GM21515 (cell line): ENCODE measurements around the gene MBIP.
"Not testable (repeated sequence)": the region's sequence is repeated elsewhere in the genome, so short reads cannot be mapped to it uniquely, and the experiment has no call there.

Experiments
- ATAC-seq: cut with Tn5 transposase; IDR thresholded peaks from one replicate; pipeline ENCODE4 v1.9.1; 2021; ENCODE audit not compliant: unreplicated experiment

MBIP gene

GRCh38 chr14:36320200-36320896, at the start of gene MBIP:
TSS of gene MBIP (minus strand) at chr14:36320637. CDS start at chr14:36320588, 49 bp downstream.
- peak; percentile 98 for ATAC-seq

- no peak for ATAC-seq
These were observed 47.7 kb upstream of the MBIP start for GRCh38 chr14:36367985-36368774.

- no peak for ATAC-seq
These were observed 45.3 kb upstream of the MBIP start for GRCh38 chr14:36365766-36366165.

GRCh38 chr14:36363704-36364103, 43.3 kb upstream of the MBIP start:
- ATAC-seq, result no peak

GRCh38 chr14:36362648-36363047, 42.2 kb upstream of the MBIP start:
- ATAC-seq, result no peak

- no peak for ATAC-seq
These were observed 40.9 kb upstream of the MBIP start for GRCh38 chr14:36361210-36361853.

GRCh38 chr14:36356862-36357261, 36.4 kb upstream of the MBIP start:
- no peak for ATAC-seq

GRCh38 chr14:36346052-36346451, 25.6 kb upstream of the MBIP start:
- no peak for ATAC-seq

GRCh38 chr14:36344211-36344610, 23.8 kb upstream of the MBIP start:
- no peak for ATAC-seq

GRCh38 chr14:36341811-36342210, 21.4 kb upstream of the MBIP start:
- ATAC-seq, result not testable (repeated sequence)

GRCh38 chr14:36340276-36340890, 19.9 kb upstream of the MBIP start:
- no peak for ATAC-seq

GRCh38 chr14:36339816-36340215, 19.4 kb upstream of the MBIP start:
- no peak for ATAC-seq

- no peak for ATAC-seq
These were observed 12.7 kb upstream of the MBIP start for GRCh38 chr14:36333119-36333518.

GRCh38 chr14:36327573-36327972, 7.1 kb upstream of the MBIP start:
- ATAC-seq, result not testable (repeated sequence)

- ATAC-seq, result no peak
These were observed 5.4 kb upstream of the MBIP start for GRCh38 chr14:36325853-36326252.

- no peak for ATAC-seq
These were observed 4.5 kb upstream of the MBIP start for GRCh38 chr14:36324897-36325296.

GRCh38 chr14:36320897-36321381, 502 bp upstream of the MBIP start:
- peak; percentile 22 for ATAC-seq

GRCh38 chr14:36319899-36320199, 588 bp downstream of the MBIP start:
- ATAC-seq, result no peak

- ATAC-seq, result no peak
These were observed 2.8 kb downstream of the MBIP start for GRCh38 chr14:36317650-36318049.

GRCh38 chr14:36316131-36316530, 4.3 kb downstream of the MBIP start:
- ATAC-seq, result no peak

- no peak for ATAC-seq
These were observed 5.1 kb downstream of the MBIP start for GRCh38 chr14:36315159-36315853.
